Fibroblast of pulmonary artery (primary cell): ENCODE data around the gene RFTN1.

ENCODE experiments used
- DNase-seq: peaks from one replicate; pipeline ENCODE4 v3.0.0-alpha.2; 2010; ENCODE audit warnings: low read depth
- H3K4me3 ChIP-seq: replicated peaks from 2 replicates; pipeline ENCODE4 v1.5.1; 2011; ENCODE audit warnings: low read depth, mild to moderate bottlenecking, control low read depth, low read length, moderate library complexity
- CTCF ChIP-seq: IDR thresholded peaks from 2 replicates; pipeline ENCODE4 v1.5.1; 2011; ENCODE audit warnings: mild to moderate bottlenecking, control low read depth, low read length, inconsistent platforms; ENCODE audit errors: missing control alignments

Gene RFTN1

GRCh38 chr3:16461463-16462245 lies 51.8 kb downstream of the RFTN1 start:
- no peak overlapping the region for H3K4me3 ChIP-seq
- no peak for TF ChIP-seq CTCF
- no peak for DNase-seq

GRCh38 chr3:16460886-16461285 lies 52.6 kb downstream of the RFTN1 start:
- H3K4me3 ChIP-seq, result no peak overlapping the region
- DNase-seq, result no peak
- TF ChIP-seq CTCF, result no peak

- H3K4me3 ChIP-seq, result no peak overlapping the region
- TF ChIP-seq CTCF, result no peak
- DNase-seq, result no peak
These were observed 53.2 kb downstream of the RFTN1 start for GRCh38 chr3:16460273-16460672.

GRCh38 chr3:16456784-16457415 lies 56.6 kb downstream of the RFTN1 start:
- peak; percentile 62 for DNase-seq
- no peak for TF ChIP-seq CTCF
- no peak overlapping the region for H3K4me3 ChIP-seq

- H3K4me3 ChIP-seq, result no peak overlapping the region
- DNase-seq, result no peak
- no peak for TF ChIP-seq CTCF
These were observed 57.5 kb downstream of the RFTN1 start for GRCh38 chr3:16455966-16456365.

- DNase-seq, result no peak
- no peak for TF ChIP-seq CTCF
These were observed 58.5 kb downstream of the RFTN1 start for GRCh38 chr3:16455001-16455400.

More at GRCh38 chr3:16455001-16455400, 58.5 kb downstream of the RFTN1 start:
- H3K4me3 ChIP-seq, result no peak overlapping the region
